ENCODE results near the gene SMIM20. TPM values are rescaled to one million over a fixed set of nuclear protein-coding genes. Genes with fewer than 3 reads are reported as not detected.
A peak's percentile ranks its signal among the peaks of the same experiment; 100 is the strongest.

Gene SMIM20
- total RNA-seq, 1 donor from 2014 or later = 57.5 TPM

DNA sequence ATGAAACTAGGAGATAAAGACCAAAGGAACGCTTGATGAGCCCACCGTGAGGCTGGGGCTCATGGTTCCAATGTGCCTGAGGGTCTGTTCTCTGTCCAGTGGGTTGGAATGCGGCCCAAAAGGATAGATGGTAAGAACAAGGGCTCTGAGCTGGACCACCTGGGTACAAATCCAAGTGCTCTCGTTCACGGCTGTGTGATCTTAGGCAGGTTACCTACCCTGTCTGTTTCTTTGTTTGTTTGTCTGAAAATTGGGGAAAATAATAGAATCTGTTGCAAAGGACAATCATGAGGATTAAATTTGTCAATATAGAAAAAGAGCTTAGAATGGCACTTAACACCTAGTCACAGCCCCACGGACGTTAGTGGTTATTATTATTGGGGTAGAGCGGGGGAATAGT is 36.0 kb downstream of the SMIM20 start:
- Histone ChIP-seq H2AFZ (replicated peaks) (no peak overlapping the region), H3K9me3 (ENCODE audit: low read depth) (no peaks in the 10 kb centered on the region), H3K4me2 (peak overlapping the region; percentile 21), H3K27me3 (no peaks in the 10 kb centered on the region), H3K36me3 (no peaks in the 10 kb centered on the region), H3K9ac (no peak overlapping the region), H3K4me1 (peaks cover 56% of the 10 kb centered on the region), H3F3A (ENCODE audit: low read depth) (peaks cover 7% of the 10 kb centered on the region), H3K27ac (no peak overlapping the region), H3K4me3 (no peak overlapping the region), H4K20me1 (ENCODE audit: low read depth) (no peaks in the 10 kb centered on the region), H3K79me2 (ENCODE audit: low read depth) (no peaks in the 10 kb centered on the region)
- Mint-ChIP-seq H3K4me1 (peaks cover 63% of the 10 kb centered on the region), H3K27me3 (ENCODE audit: insufficient read depth, low read depth) (peaks cover 6% of the 10 kb centered on the region), H3K27ac (peak overlapping the region; percentile 46), H3K4me3 (no peak overlapping the region), H3K9me3 (peaks cover 10% of the 10 kb centered on the region), H3K36me3 (no peaks in the 10 kb centered on the region)
- no peak for TF ChIP-seq EZH2phosphoT487 (IDR thresholded peaks at IDR 0.05)
- TF ChIP-seq, protein P1, sequence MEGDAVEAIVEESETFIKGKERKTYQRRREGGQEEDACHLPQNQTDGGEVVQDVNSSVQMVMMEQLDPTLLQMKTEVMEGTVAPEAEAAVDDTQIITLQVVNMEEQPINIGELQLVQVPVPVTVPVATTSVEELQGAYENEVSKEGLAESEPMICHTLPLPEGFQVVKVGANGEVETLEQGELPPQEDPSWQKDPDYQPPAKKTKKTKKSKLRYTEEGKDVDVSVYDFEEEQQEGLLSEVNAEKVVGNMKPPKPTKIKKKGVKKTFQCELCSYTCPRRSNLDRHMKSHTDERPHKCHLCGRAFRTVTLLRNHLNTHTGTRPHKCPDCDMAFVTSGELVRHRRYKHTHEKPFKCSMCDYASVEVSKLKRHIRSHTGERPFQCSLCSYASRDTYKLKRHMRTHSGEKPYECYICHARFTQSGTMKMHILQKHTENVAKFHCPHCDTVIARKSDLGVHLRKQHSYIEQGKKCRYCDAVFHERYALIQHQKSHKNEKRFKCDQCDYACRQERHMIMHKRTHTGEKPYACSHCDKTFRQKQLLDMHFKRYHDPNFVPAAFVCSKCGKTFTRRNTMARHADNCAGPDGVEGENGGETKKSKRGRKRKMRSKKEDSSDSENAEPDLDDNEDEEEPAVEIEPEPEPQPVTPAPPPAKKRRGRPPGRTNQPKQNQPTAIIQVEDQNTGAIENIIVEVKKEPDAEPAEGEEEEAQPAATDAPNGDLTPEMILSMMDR (IDR thresholded peaks at IDR 0.05) = no peak
- no peak for TF ChIP-seq EZH2 (IDR thresholded peaks at IDR 0.05)
- DNase-seq (ENCODE audit: low spot score) = no peak

DNA sequence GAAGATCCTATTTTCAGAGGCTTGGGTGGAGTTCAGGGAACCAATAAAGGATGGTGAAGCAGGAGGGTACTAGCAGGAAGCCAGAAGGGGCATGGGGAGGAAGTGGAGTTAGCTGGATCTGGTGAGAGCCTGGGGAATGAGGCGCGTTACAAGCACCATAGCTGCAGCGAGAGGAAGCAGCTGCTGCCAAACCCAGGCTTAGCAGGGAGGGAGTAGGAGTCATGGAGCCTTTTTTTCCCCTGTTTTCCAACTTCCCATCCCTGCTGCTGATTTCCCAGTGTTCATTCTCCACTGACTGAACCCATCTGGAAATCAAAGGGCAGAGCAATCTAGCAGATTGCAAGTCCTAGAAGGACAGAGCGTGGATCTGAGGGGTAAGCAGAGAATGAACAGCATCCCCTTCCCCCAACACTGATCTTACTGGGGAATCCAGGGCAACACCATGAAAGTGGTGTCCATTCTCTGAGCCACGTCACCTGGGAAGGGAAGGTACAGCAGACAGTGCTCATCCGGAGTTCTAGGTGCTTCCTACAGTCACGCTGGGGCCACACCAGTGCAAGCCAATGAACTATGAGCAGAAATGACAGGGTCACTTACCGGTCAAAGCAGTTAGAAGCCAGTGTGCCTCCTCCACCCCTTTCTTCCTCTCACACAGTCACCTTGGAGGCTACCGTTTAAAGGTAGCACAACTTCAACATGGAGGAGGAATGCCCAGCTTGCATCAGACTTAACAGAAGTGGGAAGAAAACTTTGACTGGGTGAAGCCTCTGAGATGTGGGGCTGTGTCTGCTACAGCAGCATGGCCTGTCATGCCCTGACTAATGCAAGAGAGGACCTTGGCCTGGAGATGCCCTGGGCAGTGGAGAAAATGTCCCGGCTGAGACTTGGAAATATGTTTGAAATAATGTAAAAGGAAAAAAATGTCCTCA is 36.7 kb downstream of the SMIM20 start:
- Histone ChIP-seq H4K20me1 (ENCODE audit: low read depth) (no peaks in the 10 kb centered on the region), H3K27ac (no peak overlapping the region), H3K4me3 (no peak overlapping the region), H3K9ac (no peak overlapping the region), H2AFZ (replicated peaks) (peak overlapping the region; percentile 30), H3F3A (ENCODE audit: low read depth) (peaks cover 7% of the 10 kb centered on the region), H3K4me1 (peaks cover 56% of the 10 kb centered on the region), H3K9me3 (ENCODE audit: low read depth) (no peaks in the 10 kb centered on the region), H3K27me3 (no peaks in the 10 kb centered on the region), H3K36me3 (no peaks in the 10 kb centered on the region), H3K4me2 (peak overlapping the region; percentile 20), H3K79me2 (ENCODE audit: low read depth) (no peaks in the 10 kb centered on the region)
- H3K9me3 Mint-ChIP-seq = peaks cover 10% of the 10 kb centered on the region
- TF ChIP-seq EZH2phosphoT487 (IDR thresholded peaks at IDR 0.05) (no peak), EZH2 (IDR thresholded peaks at IDR 0.05) (no peak)
- TF ChIP-seq, protein P1 (IDR thresholded peaks at IDR 0.05) = no peak
- no peak for DNase-seq (ENCODE audit: low spot score)
- peak overlapping the region; percentile 92 for H3K27ac Mint-ChIP-seq
- H3K4me3 Mint-ChIP-seq = peak overlapping the region; percentile 28
- H3K4me1 Mint-ChIP-seq = peaks cover 66% of the 10 kb centered on the region
- H3K36me3 Mint-ChIP-seq = no peaks in the 10 kb centered on the region
- peaks cover 6% of the 10 kb centered on the region for H3K27me3 Mint-ChIP-seq (ENCODE audit: insufficient read depth, low read depth)

DNA sequence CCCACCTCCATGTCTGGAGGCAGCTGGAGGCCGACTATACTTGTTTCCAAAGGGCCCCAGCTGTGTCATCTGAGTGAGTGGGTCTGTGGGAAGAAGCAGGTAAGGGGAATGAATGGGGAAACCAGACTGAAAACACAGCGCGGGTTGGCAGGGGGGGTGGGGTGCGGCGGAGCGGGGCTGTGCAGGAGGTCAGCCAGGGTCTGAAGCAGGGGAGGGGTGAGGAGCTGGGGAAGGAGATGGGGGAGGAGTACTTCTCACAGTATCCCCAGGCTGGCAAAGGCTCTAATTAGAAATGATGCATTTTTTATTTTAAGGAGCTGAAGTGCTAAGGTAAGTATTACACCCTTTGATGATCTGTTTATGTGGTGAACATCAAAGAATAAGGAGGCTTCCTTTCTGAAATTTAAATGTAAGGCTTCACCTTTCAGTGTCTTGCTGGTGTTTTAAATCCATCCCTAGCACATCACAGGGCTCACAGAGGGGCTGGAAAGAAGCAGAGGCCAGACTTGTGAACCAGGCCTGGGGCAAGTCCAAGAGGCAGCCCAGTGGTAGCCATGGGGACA is 37.5 kb downstream of the SMIM20 start:
- Mint-ChIP-seq H3K9me3 (peaks cover 9% of the 10 kb centered on the region), H3K36me3 (no peaks in the 10 kb centered on the region), H3K4me1 (peaks cover 71% of the 10 kb centered on the region), H3K4me3 (peak overlapping the region; percentile 28), H3K27ac (peak overlapping the region; percentile 92), H3K27me3 (ENCODE audit: insufficient read depth, low read depth) (peaks cover 10% of the 10 kb centered on the region)
- no peaks in the 10 kb centered on the region for H4K20me1 ChIP-seq (ENCODE audit: low read depth)
- no peak for DNase-seq (ENCODE audit: low spot score)
- H3K27ac ChIP-seq = no peak overlapping the region
- no peaks in the 10 kb centered on the region for H3K9me3 ChIP-seq (ENCODE audit: low read depth)
- no peaks in the 10 kb centered on the region for H3K36me3 ChIP-seq
- no peaks in the 10 kb centered on the region for H3K79me2 ChIP-seq (ENCODE audit: low read depth)
- H3K27me3 ChIP-seq = no peaks in the 10 kb centered on the region
- no peak overlapping the region for H3K4me3 ChIP-seq
- H3K9ac ChIP-seq = no peak overlapping the region
- no peak overlapping the region for H2AFZ ChIP-seq (replicated peaks)
- H3K4me1 ChIP-seq = peaks cover 56% of the 10 kb centered on the region
- H3F3A ChIP-seq (ENCODE audit: low read depth) = peaks cover 7% of the 10 kb centered on the region
- H3K4me2 ChIP-seq = peak overlapping the region; percentile 20
- TF ChIP-seq EZH2 (IDR thresholded peaks at IDR 0.05) (no peak), EZH2phosphoT487 (IDR thresholded peaks at IDR 0.05) (no peak)
- TF ChIP-seq, protein P1 (IDR thresholded peaks at IDR 0.05) = no peak
